HepG2 (cell line): Measurements from ENCODE around the gene COL8A2. TPM values are rescaled to one million over a fixed set of nuclear protein-coding genes. Genes with fewer than 3 reads are reported as not detected.
A peak's percentile ranks its signal among the peaks of the same experiment; 100 is the strongest.

Experiments
- CAMTA2 ChIP-seq: sonication (generic); formaldehyde crosslinking; IDR thresholded peaks from 2 replicates; pipeline ENCODE4 v1.4.0; 2020; ENCODE audit warnings: mild to moderate bottlenecking, missing genetic modification reagents, borderline replicate concordance
- CHD2 ChIP-seq: IDR thresholded peaks from 2 replicates; pipeline ENCODE4 v1.6.1; 2011; ENCODE audit warnings: low read depth, low read length, improper control_type of control experiment
- GABPA ChIP-seq, 2 experiments: IDR thresholded peaks; 2 replicates each; pipeline ENCODE4 v1.6.1; 2011 to 2016; ENCODE audit warnings: low read depth in 2 of 2, low read length in 1 of 2, missing biosample characterization in 1 of 2, missing genetic modification characterization in 1 of 2
- GZF1 ChIP-seq: sonication (generic); formaldehyde crosslinking; IDR thresholded peaks from 2 replicates; pipeline ENCODE4 v1.5.1; 2020; ENCODE audit warnings: mild to moderate bottlenecking, missing genetic modification reagents
- HDAC1 ChIP-seq: sonication (generic); formaldehyde crosslinking; IDR thresholded peaks from 2 replicates; pipeline ENCODE4 v1.5.1; 2020; ENCODE audit warnings: mild to moderate bottlenecking, missing genetic modification reagents
- HIVEP1 ChIP-seq: sonication (generic); formaldehyde crosslinking; IDR thresholded peaks from 2 replicates; pipeline ENCODE4 v1.4.0; 2020; ENCODE audit warnings: mild to moderate bottlenecking, missing genetic modification reagents
- HOXA9 ChIP-seq: sonication (generic); formaldehyde crosslinking; IDR thresholded peaks from 2 replicates; pipeline ENCODE4 v1.8.1; 2022; ENCODE audit warnings: missing genetic modification reagents, mild to moderate bottlenecking, moderate library complexity, borderline replicate concordance
- IKZF1 ChIP-seq: fragments of 450-650 bp; IDR thresholded peaks from 2 replicates; pipeline ENCODE4 v1.7.1; 2016
- JUND ChIP-seq: sonication (generic); formaldehyde crosslinking; IDR thresholded peaks from 2 replicates; pipeline ENCODE4 v1.8.0; 2022; ENCODE audit warnings: mild to moderate bottlenecking, missing genetic modification reagents
- KLF11 ChIP-seq: IDR thresholded peaks from 2 replicates; pipeline ENCODE4 v1.6.1; 2016; ENCODE audit warnings: missing compliant biosample characterization
- MBNL3 ChIP-seq: fragments of 250-450 bp; sonication (Bioruptor Pico); conservative IDR thresholded peaks from 2 replicates; pipeline ENCODE4 v1.8.0; 2022; ENCODE audit warnings: mild to moderate bottlenecking, inconsistent platforms
- SIX1 ChIP-seq: sonication (generic); formaldehyde crosslinking; IDR thresholded peaks from 2 replicates; pipeline ENCODE4 v1.4.0; 2020; ENCODE audit warnings: missing genetic modification reagents, borderline replicate concordance
- SP2 ChIP-seq: sonication (generic); formaldehyde crosslinking; IDR thresholded peaks from 2 replicates; pipeline ENCODE4 v1.5.1; 2020; ENCODE audit warnings: mild to moderate bottlenecking, missing genetic modification reagents
- SRSF1 ChIP-seq: fragments of 200-400 bp; formaldehyde crosslinking; optimal IDR thresholded peaks from 2 replicates; pipeline ENCODE3; 2017; ENCODE audit warnings: mild to moderate bottlenecking, low read depth, low read length, moderate library complexity
- ZBTB21 ChIP-seq: sonication (generic); formaldehyde crosslinking; IDR thresholded peaks from 2 replicates; pipeline ENCODE4 v1.4.0; 2020; ENCODE audit warnings: missing genetic modification reagents
- ZKSCAN8 ChIP-seq: IDR thresholded peaks from 2 replicates; pipeline ENCODE4 v1.6.1; 2016; ENCODE audit warnings: borderline replicate concordance, missing genetic modification reagents, missing compliant biosample characterization
- ZNF746 ChIP-seq: sonication (generic); formaldehyde crosslinking; IDR thresholded peaks from 2 replicates; pipeline ENCODE4 v1.8.0; 2022; ENCODE audit warnings: mild to moderate bottlenecking, missing genetic modification reagents
- ZNF773 ChIP-seq: sonication (generic); formaldehyde crosslinking; IDR thresholded peaks from 2 replicates; pipeline ENCODE4 v1.4.0; 2020; ENCODE audit warnings: missing genetic modification reagents, borderline replicate concordance
- ZNF776 ChIP-seq: sonication (generic); formaldehyde crosslinking; IDR thresholded peaks from 2 replicates; pipeline ENCODE4 v1.4.0; 2020; ENCODE audit warnings: mild to moderate bottlenecking, missing genetic modification reagents
- ZNF781 ChIP-seq: sonication (generic); formaldehyde crosslinking; IDR thresholded peaks from 2 replicates; pipeline ENCODE4 v1.5.1; 2020; ENCODE audit warnings: borderline replicate concordance, mild to moderate bottlenecking, missing genetic modification reagents; ENCODE audit errors: not compliant biosample characterization
- polyA plus RNA-seq, 8 experiments: library from polyadenylated mRNA; depleted of rRNA in 3 of 8; stranded (reverse) in 7 of 8; unstranded in 1 of 8; fragments of >200 nt; fragmentation: Illumina TruSeq in 4 of 8; extraction: Trizol in 4 of 8; gene quantifications; 2 replicates each; pipeline versions ENCODE4 v1.2.1 to v1.2.3, GENCODE V29; 2011 to 2016; ENCODE audit warnings: low read depth in 4 of 8, missing spikeins in 1 of 8, mixed read lengths in 1 of 8; ENCODE audit not compliant: insufficient read depth in 1 of 8
- total RNA-seq, 5 experiments: library from RNA; depleted of rRNA; stranded (reverse); fragments of >200 nt; fragmentation: Illumina TruSeq; extraction: Trizol; gene quantifications; 2 replicates each; pipeline ENCODE4 v1.2.3, GENCODE V29; 2016; ENCODE audit warnings: low read depth in 1 of 5
- TF ChIP-seq, protein P1 (sequence below): sonication (generic); formaldehyde crosslinking; IDR thresholded peaks from 2 replicates; pipeline ENCODE4 v1.4.0; 2020; ENCODE audit warnings: missing genetic modification reagents
- TF ChIP-seq, protein P2 (sequence below): sonication (generic); formaldehyde crosslinking; IDR thresholded peaks from 2 replicates; pipeline ENCODE4 v1.4.0; 2020; ENCODE audit warnings: mild to moderate bottlenecking, low read depth, missing genetic modification reagents
- TF ChIP-seq, protein P3 (sequence below): IDR thresholded peaks from 2 replicates; pipeline ENCODE4 v1.6.1; 2016; ENCODE audit warnings: missing biosample characterization, missing genetic modification reagents, low read depth

The COL8A2 gene
- total and polyA plus RNA-seq, 2 of the 13 experiments (the other 11 are each of a cell fraction or from before 2014, with no cell fraction given) = 0.13 to 0.24 TPM

DNA sequence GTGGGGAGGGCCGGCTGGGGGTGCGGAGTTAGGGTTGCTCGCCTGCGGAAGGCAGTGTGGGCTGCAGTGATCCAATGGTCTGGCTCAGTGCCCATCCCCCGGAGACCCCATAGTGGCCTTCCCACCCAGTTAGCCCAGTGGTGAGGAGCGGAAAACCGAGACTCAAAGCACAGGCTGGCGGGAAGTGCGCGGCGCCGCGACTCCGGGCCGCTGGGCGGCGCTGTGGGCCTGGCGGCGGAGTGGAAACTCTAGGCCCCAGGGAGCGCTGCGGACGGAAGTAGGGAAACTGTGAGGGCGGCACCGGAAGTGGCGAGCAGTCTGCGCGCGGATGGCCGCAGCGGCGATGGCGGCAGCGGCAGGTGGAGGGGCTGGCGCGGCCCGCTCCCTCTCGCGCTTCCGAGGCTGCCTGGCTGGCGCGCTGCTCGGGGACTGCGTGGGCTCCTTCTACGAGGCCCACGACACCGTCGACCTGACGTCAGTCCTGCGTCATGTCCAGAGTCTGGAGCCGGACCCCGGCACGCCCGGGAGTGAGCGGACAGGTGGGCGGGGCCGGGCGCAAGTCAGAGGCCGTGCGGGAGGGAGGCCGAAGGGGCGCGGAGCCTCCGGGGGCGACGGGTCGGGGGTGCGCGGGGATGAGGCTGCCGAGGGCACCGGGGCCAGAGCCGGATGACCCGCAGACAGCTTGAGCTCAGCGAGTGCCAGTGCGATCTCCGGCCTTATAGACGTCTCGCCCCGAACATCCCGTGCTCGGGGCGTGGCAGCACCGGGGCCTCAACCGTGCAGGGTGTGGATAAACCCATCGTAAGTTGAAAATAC is 36.2 kb downstream of the COL8A2 start, which contains the start of gene ADPRS (continued):
- TF ChIP-seq GZF1 (0 out of 2 replicates have a peak, but pooled peaks have one; percentile 63), GABPA (IDR thresholded peaks at IDR 0.05; ENCODE audit: low read depth, low read length) (peak; percentile 99), GABPA (CRISPR knock-in tag; IDR thresholded peaks at IDR 0.05; ENCODE audit: low read depth) (peak; percentile 89), SP2 (peak; percentile 85), CHD2 (no peak), HIVEP1 (no peak), SIX1 (0 out of 2 replicates have a peak, but pooled peaks have one; percentile 24), IKZF1 (no peak), ZNF776 (peak; percentile 81; the same call in 1 of the 2 replicates), ZNF746 (peak; percentile 82; the same call in 1 of the 2 replicates), ZKSCAN8 (CRISPR knock-in tag) (peak; percentile 78; the same call in 1 of the 2 replicates), KLF11 (CRISPR knock-in tag) (no peak; the same call in 1 of the 2 replicates), MBNL3 (CRISPR knock-in tag) (no peak), SRSF1 (no peak), ZBTB21 (peak; percentile 72), ZNF773 (CRISPR knock-in tag) (peak; percentile 80; the same call in 1 of the 2 replicates), CAMTA2 (CRISPR knock-in tag) (peak; percentile 23; the same call in 1 of the 2 replicates), JUND (CRISPR knock-in tag) (peak; percentile 58; the same call in 1 of the 2 replicates), HOXA9 (CRISPR knock-in tag) (no peak; the same call in 1 of the 2 replicates), ZNF781 (CRISPR knock-in tag) (no peak), HDAC1 (CRISPR knock-in tag) (peak; percentile 98)
- TF ChIP-seq, protein P1, sequence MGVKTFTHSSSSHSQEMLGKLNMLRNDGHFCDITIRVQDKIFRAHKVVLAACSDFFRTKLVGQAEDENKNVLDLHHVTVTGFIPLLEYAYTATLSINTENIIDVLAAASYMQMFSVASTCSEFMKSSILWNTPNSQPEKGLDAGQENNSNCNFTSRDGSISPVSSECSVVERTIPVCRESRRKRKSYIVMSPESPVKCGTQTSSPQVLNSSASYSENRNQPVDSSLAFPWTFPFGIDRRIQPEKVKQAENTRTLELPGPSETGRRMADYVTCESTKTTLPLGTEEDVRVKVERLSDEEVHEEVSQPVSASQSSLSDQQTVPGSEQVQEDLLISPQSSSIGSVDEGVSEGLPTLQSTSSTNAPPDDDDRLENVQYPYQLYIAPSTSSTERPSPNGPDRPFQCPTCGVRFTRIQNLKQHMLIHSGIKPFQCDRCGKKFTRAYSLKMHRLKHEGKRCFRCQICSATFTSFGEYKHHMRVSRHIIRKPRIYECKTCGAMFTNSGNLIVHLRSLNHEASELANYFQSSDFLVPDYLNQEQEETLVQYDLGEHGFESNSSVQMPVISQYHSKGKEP (CRISPR knock-in tag) = 0 out of 2 replicates have a peak, but pooled peaks have one; percentile 71
- TF ChIP-seq, protein P2, sequence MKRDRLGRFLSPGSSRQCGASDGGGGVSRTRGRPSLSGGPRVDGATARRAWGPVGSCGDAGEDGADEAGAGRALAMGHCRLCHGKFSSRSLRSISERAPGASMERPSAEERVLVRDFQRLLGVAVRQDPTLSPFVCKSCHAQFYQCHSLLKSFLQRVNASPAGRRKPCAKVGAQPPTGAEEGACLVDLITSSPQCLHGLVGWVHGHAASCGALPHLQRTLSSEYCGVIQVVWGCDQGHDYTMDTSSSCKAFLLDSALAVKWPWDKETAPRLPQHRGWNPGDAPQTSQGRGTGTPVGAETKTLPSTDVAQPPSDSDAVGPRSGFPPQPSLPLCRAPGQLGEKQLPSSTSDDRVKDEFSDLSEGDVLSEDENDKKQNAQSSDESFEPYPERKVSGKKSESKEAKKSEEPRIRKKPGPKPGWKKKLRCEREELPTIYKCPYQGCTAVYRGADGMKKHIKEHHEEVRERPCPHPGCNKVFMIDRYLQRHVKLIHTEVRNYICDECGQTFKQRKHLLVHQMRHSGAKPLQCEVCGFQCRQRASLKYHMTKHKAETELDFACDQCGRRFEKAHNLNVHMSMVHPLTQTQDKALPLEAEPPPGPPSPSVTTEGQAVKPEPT (CRISPR knock-in tag) = no peak; the same call in 1 of the 2 replicates
- TF ChIP-seq, protein P3, sequence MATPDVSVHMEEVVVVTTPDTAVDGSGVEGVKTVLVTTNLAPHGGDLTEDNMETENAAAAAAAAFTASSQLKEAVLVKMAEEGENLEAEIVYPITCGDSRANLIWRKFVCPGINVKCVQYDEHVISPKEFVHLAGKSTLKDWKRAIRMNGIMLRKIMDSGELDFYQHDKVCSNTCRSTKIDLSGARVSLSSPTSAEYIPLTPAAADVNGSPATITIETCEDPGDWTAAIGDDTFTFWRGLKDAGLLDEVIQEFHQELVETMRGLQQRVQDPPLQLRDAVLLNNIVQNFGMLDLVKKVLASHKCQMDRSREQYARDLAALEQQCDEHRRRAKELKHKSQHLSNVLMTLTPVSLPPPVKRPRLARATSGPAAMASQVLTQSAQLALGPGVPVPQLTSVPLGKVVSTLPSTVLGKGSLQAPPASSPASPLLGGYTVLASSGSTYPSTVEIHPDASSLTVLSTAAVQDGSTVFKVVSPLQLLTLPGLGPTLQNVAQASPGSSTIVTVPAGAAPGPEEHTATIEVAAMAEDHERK = peak; percentile 41; the same call in 1 of the 2 replicates
